ENCODE results near the gene BCL2.

DNA sequence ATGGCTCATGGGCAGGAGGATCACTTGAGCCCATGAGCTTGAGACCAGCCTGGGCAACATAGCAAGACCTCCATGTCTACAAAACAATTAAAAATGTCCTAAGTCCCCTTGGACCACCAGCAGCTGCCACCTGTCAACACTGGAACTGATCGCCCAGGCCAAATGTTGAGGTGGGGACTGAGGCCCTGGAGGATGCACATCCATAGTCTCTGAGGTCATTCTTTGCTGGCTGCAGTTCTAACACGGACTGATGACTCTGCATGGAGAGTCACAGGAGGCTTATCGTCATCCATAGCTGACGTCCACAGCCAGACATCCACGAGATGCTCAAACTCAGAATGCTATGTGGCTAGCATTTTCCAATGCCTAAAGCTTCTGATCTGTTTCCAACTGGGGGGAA lies 151.3 kb downstream of the BCL2 start:
- TF ChIP-seq POLR2A (IDR thresholded peaks at IDR 0.05; ENCODE audit: low read depth): no peak
- no peak for TF ChIP-seq CTCF (IDR thresholded peaks at IDR 0.05)
- TF ChIP-seq POLR2AphosphoS5 (IDR thresholded peaks at IDR 0.05): no peak
- TF ChIP-seq EP300 (IDR thresholded peaks at IDR 0.05): no peak
